Mesenchymal stem cell (in vitro differentiated cells and primary cell): ENCODE data around the gene TINAG.
A peak's percentile ranks its signal among the peaks of the same experiment; 100 is the strongest.

Experiments used
- DNase-seq: peaks from one replicate; pipeline ENCODE4 v3.0.0-alpha.2; 2013
- H2AFZ ChIP-seq: one replicate; pipeline ENCODE4 v1.6.1; 2013; ENCODE audit warnings: low read depth, mild to moderate bottlenecking, control low read depth, inconsistent platforms, low read length, moderate library complexity
- H2AK5ac ChIP-seq: 2 replicates; pipeline ENCODE4 v1.6.1; 2013; ENCODE audit warnings: low read length, moderate library complexity, mild to moderate bottlenecking, inconsistent platforms; ENCODE audit not compliant: severe bottlenecking
- H2BK120ac ChIP-seq: one replicate; pipeline ENCODE4 v1.6.1; 2013; ENCODE audit warnings: low read depth, mild to moderate bottlenecking, inconsistent platforms, low read length, moderate library complexity
- H2BK12ac ChIP-seq, 2 experiments: one replicate each; pipeline ENCODE4 v1.6.1; 2013; ENCODE audit warnings: inconsistent platforms in 2 of 2, low read length in 2 of 2, mild to moderate bottlenecking in 2 of 2, moderate library complexity in 2 of 2, control low read depth in 1 of 2
- H2BK15ac ChIP-seq: one replicate; pipeline ENCODE4 v1.6.1; 2013; ENCODE audit warnings: mild to moderate bottlenecking, low read depth, inconsistent platforms; ENCODE audit not compliant: poor library complexity, severe bottlenecking
- H2BK5ac ChIP-seq: 2 replicates; pipeline ENCODE4 v1.6.1; 2013; ENCODE audit warnings: low read depth, mild to moderate bottlenecking, low read length, control low read depth, inconsistent platforms; ENCODE audit not compliant: poor library complexity, severe bottlenecking
- H3K14ac ChIP-seq, 2 experiments: one replicate each; pipeline ENCODE4 v1.6.1; 2013; ENCODE audit warnings: inconsistent platforms in 2 of 2, low read length in 2 of 2, control low read depth in 1 of 2, mild to moderate bottlenecking in 1 of 2, moderate library complexity in 1 of 2
- H3K18ac ChIP-seq, 2 experiments: one replicate each; pipeline ENCODE4 v1.6.1; 2013; ENCODE audit warnings: inconsistent platforms in 2 of 2, low read length in 2 of 2, control low read depth in 1 of 2, low read depth in 1 of 2, mild to moderate bottlenecking in 1 of 2
- H3K23ac ChIP-seq, 2 experiments: one replicate each; pipeline ENCODE4 v1.6.1; 2013; ENCODE audit warnings: inconsistent platforms in 2 of 2, low read length in 2 of 2, mild to moderate bottlenecking in 2 of 2, moderate library complexity in 2 of 2, control low read depth in 1 of 2
- H3K27ac ChIP-seq: 2 replicates; pipeline ENCODE4 v1.5.1; 2013; ENCODE audit warnings: mild to moderate bottlenecking, moderate library complexity, low read length, control low read depth, inconsistent platforms; ENCODE audit not compliant: poor library complexity, severe bottlenecking
- H3K27me3 ChIP-seq, 2 experiments: 2 replicates each; pipeline versions ENCODE4 v1.6.1 to v1.7.0; 2013; ENCODE audit warnings: low read length in 2 of 2, mild to moderate bottlenecking in 2 of 2, moderate library complexity in 2 of 2, control low read depth in 1 of 2, inconsistent platforms in 1 of 2; ENCODE audit not compliant: control insufficient read depth in 1 of 2, insufficient read depth in 1 of 2
- H3K36me3 ChIP-seq, 2 experiments: 2 replicates each; pipeline versions ENCODE4 v1.6.1 to v1.7.0; 2013; ENCODE audit warnings: low read length in 2 of 2, control low read depth in 1 of 2, inconsistent platforms in 1 of 2, low read depth in 1 of 2, mild to moderate bottlenecking in 1 of 2; ENCODE audit not compliant: insufficient read depth in 2 of 2, control insufficient read depth in 1 of 2
- H3K4ac ChIP-seq, 2 experiments: one replicate each; pipeline ENCODE4 v1.6.1; 2013; ENCODE audit warnings: inconsistent platforms in 2 of 2, low read length in 2 of 2, mild to moderate bottlenecking in 2 of 2, moderate library complexity in 2 of 2, control low read depth in 1 of 2, low read depth in 1 of 2
- H3K4me1 ChIP-seq: 2 replicates; pipeline ENCODE4 v1.6.1; 2013; ENCODE audit warnings: low read depth, low read length, control low read depth; ENCODE audit not compliant: control insufficient read depth, insufficient read depth
- H3K4me2 ChIP-seq: 2 replicates; pipeline ENCODE4 v1.6.1; 2013; ENCODE audit warnings: low read length, mild to moderate bottlenecking, inconsistent platforms; ENCODE audit not compliant: poor library complexity, severe bottlenecking
- H3K4me3 ChIP-seq, 2 experiments: 2 replicates each; pipeline versions ENCODE4 v1.5.1 to v1.7.0; 2013; ENCODE audit warnings: low read length in 2 of 2, mild to moderate bottlenecking in 2 of 2, control low read depth in 1 of 2, low read depth in 1 of 2; ENCODE audit not compliant: insufficient read depth in 1 of 2
- H3K79me1 ChIP-seq: replicated peaks from 2 replicates; pipeline ENCODE4 v1.6.1; 2013; ENCODE audit warnings: mild to moderate bottlenecking, control low read depth, low read length, inconsistent platforms; ENCODE audit not compliant: poor library complexity, severe bottlenecking
- H3K9ac ChIP-seq: 2 replicates; pipeline ENCODE4 v1.7.0; 2013; ENCODE audit warnings: mild to moderate bottlenecking, low read length, moderate library complexity
- H3K9me3 ChIP-seq: 2 replicates; pipeline ENCODE4 v1.7.0; 2013; ENCODE audit warnings: mild to moderate bottlenecking, low read length; ENCODE audit not compliant: control insufficient read depth
- H4K8ac ChIP-seq: one replicate; pipeline ENCODE4 v1.6.1; 2013; ENCODE audit warnings: inconsistent platforms, mild to moderate bottlenecking, low read length, moderate library complexity
- H4K91ac ChIP-seq: one replicate; pipeline ENCODE4 v1.6.1; 2013; ENCODE audit warnings: mild to moderate bottlenecking, low read length, inconsistent platforms
- WGBS: methylation state at CpG from one replicate; pipeline ENCODE4 v1.1.7; 2013; ENCODE audit warnings: mixed read lengths; 5-methylcytosine and 5-hydroxymethylcytosine counted together

TINAG gene

GRCh38 chr6:54274383-54274782, 33.9 kb upstream of the TINAG start:
- Histone ChIP-seq H3K14ac (no peak overlapping the region), H3K4me1 (no peaks in the 10 kb centered on the region), H3K27ac (no peak overlapping the region), H3K9ac (no peak overlapping the region), H3K79me1 (no peaks in the 10 kb centered on the region), H4K8ac (no peak overlapping the region), H3K18ac (no peak overlapping the region), H3K4me3 (no peak overlapping the region), H2AFZ (no peak overlapping the region), H3K4me2 (no peak overlapping the region), H3K9me3 (peaks cover 2% of the 10 kb centered on the region), H3K27me3 (no peaks in the 10 kb centered on the region), H2AK5ac (no peak overlapping the region), H3K23ac (no peak overlapping the region), H3K36me3 (no peaks in the 10 kb centered on the region), H2BK12ac (no peak overlapping the region), H3K4ac (no peak overlapping the region), H4K91ac (no peak overlapping the region), H2BK15ac (no peak overlapping the region), H2BK5ac (no peak overlapping the region), H2BK120ac (no peak overlapping the region)
- no peak for DNase-seq

GRCh38 chr6:54282186-54282585, 26.1 kb upstream of the TINAG start:
- H3K4ac ChIP-seq, result no peak overlapping the region
- no peak overlapping the region for H3K9ac ChIP-seq
- H3K4me2 ChIP-seq, result no peak overlapping the region
- H3K27me3 ChIP-seq, result no peaks in the 10 kb centered on the region
- no peak overlapping the region for H2BK12ac ChIP-seq
- peaks cover 2% of the 10 kb centered on the region for H3K9me3 ChIP-seq
- H2AFZ ChIP-seq, result no peak overlapping the region
- H4K8ac ChIP-seq, result no peak overlapping the region
- whole genome bisulfite sequencing, result 19% methylated on average over 1 of the region's 1 CpG
- H2AK5ac ChIP-seq, result no peak overlapping the region
- no peaks in the 10 kb centered on the region for H3K79me1 ChIP-seq
- H3K36me3 ChIP-seq, result no peaks in the 10 kb centered on the region
- no peak overlapping the region for H3K18ac ChIP-seq
- no peak overlapping the region for H2BK15ac ChIP-seq
- peak overlapping the region in 1 of 2 experiments; percentile 8 for H3K4me3 ChIP-seq
- H3K4me1 ChIP-seq, result peaks cover 5% of the 10 kb centered on the region
- no peak overlapping the region for H4K91ac ChIP-seq
- H3K14ac ChIP-seq, result no peak overlapping the region
- H2BK120ac ChIP-seq, result no peak overlapping the region
- DNase-seq, result peak; percentile 57
- peak overlapping the region; percentile 24 for H3K27ac ChIP-seq
- H2BK5ac ChIP-seq, result no peak overlapping the region
- H3K23ac ChIP-seq, result no peak overlapping the region

- peak overlapping the region; percentile 46 for H2BK5ac ChIP-seq
- H2BK12ac ChIP-seq, result no peak overlapping the region
- H2AK5ac ChIP-seq, result peak overlapping the region; percentile 74
- H4K91ac ChIP-seq, result no peak overlapping the region
- H3K9ac ChIP-seq, result no peak overlapping the region
- no peaks in the 10 kb centered on the region for H3K27me3 ChIP-seq
- H2BK120ac ChIP-seq, result no peak overlapping the region
- peak overlapping the region; percentile 69 for H4K8ac ChIP-seq
- no peaks in the 10 kb centered on the region for H3K79me1 ChIP-seq
- H2AFZ ChIP-seq, result no peak overlapping the region
- H3K4me2 ChIP-seq, result no peak overlapping the region
- no peak for DNase-seq
- no peaks in the 10 kb centered on the region for H3K36me3 ChIP-seq
- H3K9me3 ChIP-seq, result no peaks in the 10 kb centered on the region
- no peak overlapping the region for H3K4me3 ChIP-seq
- no peak overlapping the region for H3K14ac ChIP-seq
- no peak overlapping the region for H3K18ac ChIP-seq
- 89% methylated on average over 3 of the region's 3 CpGs for WGBS
- H3K4me1 ChIP-seq, result peaks cover 8% of the 10 kb centered on the region
- H3K23ac ChIP-seq, result no peak overlapping the region
- peak overlapping the region in 1 of 2 experiments; percentile 75 for H3K4ac ChIP-seq
- peak overlapping the region; percentile 80 for H3K27ac ChIP-seq
- no peak overlapping the region for H2BK15ac ChIP-seq
Observed at GRCh38 chr6:54284161-54284860, 23.9 kb upstream of the TINAG start.

GRCh38 chr6:54285595-54285994, 22.6 kb upstream of the TINAG start:
- Histone ChIP-seq H2BK15ac (no peak overlapping the region), H4K8ac (no peak overlapping the region)
- 100% methylated on average over 1 of the region's 3 CpGs for whole genome bisulfite sequencing

More at GRCh38 chr6:54285595-54285994, 22.6 kb upstream of the TINAG start:
- no peaks in the 10 kb centered on the region for H3K9me3 ChIP-seq
- no peak overlapping the region for H3K4me2 ChIP-seq
- peaks cover 8% of the 10 kb centered on the region for H3K4me1 ChIP-seq
- no peak overlapping the region for H3K4ac ChIP-seq
- no peak overlapping the region for H2BK12ac ChIP-seq
- no peak for DNase-seq
- H3K27ac ChIP-seq, result peak overlapping the region; percentile 40
- no peak overlapping the region for H2BK120ac ChIP-seq
- peak overlapping the region in 1 of 2 experiments; percentile 1 for H3K4me3 ChIP-seq
- H2BK5ac ChIP-seq, result no peak overlapping the region
- no peak overlapping the region for H3K23ac ChIP-seq
- H3K79me1 ChIP-seq, result no peaks in the 10 kb centered on the region
- H3K9ac ChIP-seq, result no peak overlapping the region
- no peak overlapping the region for H2AK5ac ChIP-seq
- no peak overlapping the region for H3K18ac ChIP-seq
- H2AFZ ChIP-seq, result no peak overlapping the region
- H3K27me3 ChIP-seq, result no peaks in the 10 kb centered on the region
- H3K14ac ChIP-seq, result no peak overlapping the region
- no peak overlapping the region for H4K91ac ChIP-seq
- H3K36me3 ChIP-seq, result no peaks in the 10 kb centered on the region
